K562 (cell line): Measurements from ENCODE around the gene CCDC13. TPM values are rescaled to one million over a fixed set of nuclear protein-coding genes. Genes with fewer than 3 reads are reported as not detected.

Source experiments
- ATAC-seq: fragments of 200-7000 bp; cut with Tn5 transposase; 3 replicates; pipeline ENCODE4 v1.9.1; 2020; ENCODE audit warnings: moderate library complexity
- BruUV-seq: library from RNA; stranded (reverse); fragments of 400-500 nt; replicated peaks from 2 replicates; lab custom pipeline; 2021; lab: Mats Ljungman, UMichigan
- CTCF ChIA-PET: fragments of 300-600 bp; formaldehyde crosslinking; extraction: SDS; loops from one replicate; lab custom pipeline; 2021; ENCODE audit warnings: low intra/inter-chr PET ratio; lab: Yijun Ruan, JAX
- POLR2A ChIA-PET: fragments of 300-600, 350-650 bp; sonication (Branson Sonifier 250); formaldehyde crosslinking; extraction: SDS; loops from one replicate; lab custom pipeline; 2021; ENCODE audit warnings: antibody characterized with exemption, inconsistent platforms; lab: Yijun Ruan, JAX
- DNase-seq, 4 experiments: peaks; one replicate each; pipeline versions ENCODE4 v3.0.0 to v3.0.0-alpha.2; 2011 to 2018; ENCODE audit warnings: low spot score in 3 of 4, mixed read lengths in 3 of 4; ENCODE audit errors: extremely low read depth in 1 of 4
- FAIRE-seq: peaks from 2 replicates; lab custom pipeline; 2011; peaks lifted over from hg19 to GRCh38; lab: Jason Lieb, UNC
- H2AFZ ChIP-seq: 2 replicates; pipeline ENCODE4 v1.6.0; 2011; ENCODE audit warnings: low read depth, low read length, control low read depth, inconsistent platforms
- H3K27ac ChIP-seq: fragments of 200-600 bp; 3 replicates; pipeline ENCODE4 v1.8.0; 2011; ENCODE audit warnings: low read depth, mild to moderate bottlenecking, control low read depth, inconsistent platforms, low read length, moderate library complexity, mixed read lengths; ENCODE audit errors: extremely low read depth
- H3K27me3 ChIP-seq, 2 experiments: fragments of 300-600 bp in 1 of 2; 2 replicates in 1 of 2; 3 replicates in 1 of 2; pipeline versions ENCODE4 v1.6.0 to v1.8.0; 2011; ENCODE audit warnings: inconsistent platforms in 2 of 2, low read length in 2 of 2, mild to moderate bottlenecking in 1 of 2, mixed read lengths in 1 of 2, moderate library complexity in 1 of 2; ENCODE audit not compliant: control insufficient read depth in 2 of 2, insufficient read depth in 2 of 2
- H3K36me3 ChIP-seq: fragments of 300-600 bp; 3 replicates; pipeline ENCODE4 v1.8.0; 2011; ENCODE audit warnings: mild to moderate bottlenecking, low read length, inconsistent platforms; ENCODE audit not compliant: control insufficient read depth, insufficient read depth
- H3K4me1 ChIP-seq, 2 experiments: fragments of 200-600 bp in 1 of 2; replicated peaks in 1 of 2; 2 replicates in 1 of 2; 3 replicates in 1 of 2; pipeline versions ENCODE4 v1.5.1 to v1.8.0; 2011; ENCODE audit warnings: inconsistent platforms in 2 of 2, low read length in 2 of 2, mild to moderate bottlenecking in 1 of 2, mixed read lengths in 1 of 2, moderate library complexity in 1 of 2; ENCODE audit not compliant: control insufficient read depth in 2 of 2, insufficient read depth in 2 of 2
- H3K4me2 ChIP-seq: 2 replicates; pipeline ENCODE4 v1.6.1; 2011; ENCODE audit warnings: low read length, control low read depth, inconsistent platforms, mixed read lengths; ENCODE audit not compliant: insufficient read depth
- H3K4me3 ChIP-seq: fragments of 200-600 bp; sonication (generic), shearing (Covaris generic); 2 replicates; pipeline ENCODE4 v1.5.1; 2016; ENCODE audit warnings: control low read depth, inconsistent platforms
- H3K79me2 ChIP-seq: fragments of 200-600 bp; 3 replicates; pipeline ENCODE4 v1.8.0; 2011; ENCODE audit warnings: low read length, inconsistent platforms; ENCODE audit not compliant: control insufficient read depth, insufficient read depth
- H3K9ac ChIP-seq, 2 experiments: 2 replicates each; pipeline versions ENCODE4 v1.6.0 to v1.6.1; 2011; ENCODE audit warnings: low read depth in 2 of 2, low read length in 2 of 2, control low read depth in 1 of 2, inconsistent platforms in 1 of 2, mild to moderate bottlenecking in 1 of 2, mixed read lengths in 1 of 2; ENCODE audit not compliant: insufficient read depth in 1 of 2
- H3K9me1 ChIP-seq: one replicate; pipeline ENCODE4 v1.6.0; 2011; ENCODE audit warnings: inconsistent platforms, mild to moderate bottlenecking, low read length, moderate library complexity; ENCODE audit not compliant: control insufficient read depth, insufficient read depth
- H3K9me3 ChIP-seq: replicated peaks from 2 replicates; pipeline ENCODE4 v1.5.1; 2011; ENCODE audit warnings: low read depth, low read length, inconsistent platforms; ENCODE audit not compliant: control insufficient read depth, insufficient read depth
- H4K20me1 ChIP-seq: replicated peaks from 2 replicates; pipeline ENCODE4 v1.6.1; 2011; ENCODE audit warnings: low read length, inconsistent platforms, mixed read lengths; ENCODE audit not compliant: control insufficient read depth, insufficient read depth
- AFF1 ChIP-seq, 2 experiments: fragments of 450-650 bp; IDR thresholded peaks; 2 replicates each; pipeline ENCODE4 v1.6.1; 2018; ENCODE audit warnings: mild to moderate bottlenecking in 2 of 2, low read depth in 1 of 2; ENCODE audit not compliant: partially characterized antibody in 2 of 2
- BHLHE40 ChIP-seq: IDR thresholded peaks from 2 replicates; pipeline ENCODE4 v1.6.1; 2011; ENCODE audit warnings: low read length, improper control_type of control experiment
- STAT5B ChIP-seq: fragments of 250-450 bp; sonication (Bioruptor Pico); IDR thresholded peaks from 2 replicates; pipeline ENCODE4 v1.8.0; 2021; ENCODE audit warnings: mild to moderate bottlenecking, inconsistent platforms
- TCF7L2 ChIP-seq: fragments of 150-350 bp; IDR thresholded peaks from 2 replicates; pipeline ENCODE4 v1.6.1; 2016; ENCODE audit warnings: low read depth, mild to moderate bottlenecking, low read length, moderate library complexity
- ZBTB43 ChIP-seq: sonication (generic); formaldehyde crosslinking; IDR thresholded peaks from 2 replicates; pipeline ENCODE4 v1.8.0; 2023; ENCODE audit warnings: mild to moderate bottlenecking, missing genetic modification reagents
- ZNF318 ChIP-seq, 2 experiments: fragments of 450-650 bp; IDR thresholded peaks; 2 replicates each; pipeline ENCODE4 v1.6.1; 2016; ENCODE audit warnings: mild to moderate bottlenecking in 2 of 2, borderline replicate concordance in 1 of 2, low read depth in 1 of 2, moderate library complexity in 1 of 2
- ZNF584 ChIP-seq: fragments of 200-800 bp; sonication (Bioruptor generic); IDR thresholded peaks from 2 replicates; pipeline ENCODE4 v1.6.1; 2016; ENCODE audit warnings: low read depth, mild to moderate bottlenecking, missing genetic modification characterization, missing compliant biosample characterization
- WGBS: fragments of 100-300 bp; shearing (Covaris generic); methylation state at CpG from one replicate; pipeline ENCODE4 v1.1.6; 2016; ENCODE audit warnings: low coverage, mixed read lengths; ENCODE audit not compliant: insufficient coverage; ENCODE audit errors: missing lambda C conversion rate; 5-methylcytosine and 5-hydroxymethylcytosine counted together
- in situ Hi-C: fragments of 300-500 bp; cut with MboI; formaldehyde crosslinking; loops from 4 replicates; pipeline ENCODE4 v1.15.0; 2018; ENCODE audit warnings: inconsistent platforms, mixed read lengths
- intact Hi-C: fragments of 100-400 bp; cut with micrococcal nuclease; formaldehyde crosslinking; loops from 2 replicates; pipeline ENCODE4 v1.14.2; 2022
- polyA plus RNA-seq, 8 experiments: library from polyadenylated mRNA; depleted of rRNA in 4 of 8; stranded (reverse) in 5 of 8; unstranded in 3 of 8; fragments of >200 nt; fragmentation: Nextera tagmentation in 2 of 8; fragmentation: Illumina TruSeq in 1 of 8; extraction: Ambion mirVana in 2 of 8; extraction: Trizol in 1 of 8; gene quantifications; 2 replicates each; pipeline versions ENCODE4 v1.2.1 to v1.2.3, GENCODE V29; 2011 to 2014; ENCODE audit warnings: inconsistent platforms in 1 of 8, missing spikeins in 1 of 8
- total RNA-seq, 7 experiments: library from RNA; depleted of rRNA in 6 of 7; stranded (reverse); fragments of >200 nt in 6 of 7; fragmentation: Illumina TruSeq in 2 of 7; extraction: Trizol in 2 of 7; gene quantifications; 2 replicates each; pipeline versions ENCODE4 v1.2.1 to v1.2.3, GENCODE V29; 2011 to 2021; ENCODE audit warnings: low replicate concordance in 1 of 7

CCDC13 gene
- total and polyA plus RNA-seq, 9 of the 15 experiments (the other 6 are each of a cell fraction or from before 2014, with no cell fraction given), result 0.20 to 0.70 (median 0.48) TPM; not detected in 2

GRCh38 chr3:42725454-42725853, 47.6 kb downstream of the CCDC13 start:
- H3K9ac ChIP-seq, result no peak overlapping the region
- H3K4me1 ChIP-seq, result no peaks in the 10 kb centered on the region
- no peak overlapping the region for H3K4me2 ChIP-seq
- H3K9me1 ChIP-seq, result no peaks in the 10 kb centered on the region
- ChIA-PET CTCF (no interaction called here), POLR2A (no interaction called here)
- ATAC-seq (no peak), DNase-seq (no peak), FAIRE-seq (no peak)
- H3K79me2 ChIP-seq, result no peaks in the 10 kb centered on the region
- TF ChIP-seq AFF1 (IDR thresholded peaks at IDR 0.05; ENCODE audit: low read depth in 1 of 2, partially characterized antibody in 2 of 2) (no peak), ZNF584 (CRISPR knock-in tag) (no peak), BHLHE40 (no peak), STAT5B (no peak), ZBTB43 (CRISPR knock-in tag) (no peak), ZNF318 (IDR thresholded peaks at IDR 0.05; ENCODE audit: borderline replicate concordance in 1 of 2, low read depth in 1 of 2) (no peak), TCF7L2 (no peak)
- no peaks in the 10 kb centered on the region for H4K20me1 ChIP-seq
- in situ Hi-C loops (no loop called here), intact Hi-C loops (no loop called here)
- no peak overlapping the region for H2AFZ ChIP-seq
- H3K4me3 ChIP-seq, result no peak overlapping the region
- H3K27ac ChIP-seq, result no peak overlapping the region
- no TSS peak for BruUV-seq
- 0 out of 2 replicates have a peak, but pooled peaks cover 2% of the 10 kb centered on the region for H3K9me3 ChIP-seq
- 3% methylated on average over 2 of the region's 2 CpGs for WGBS
- H3K27me3 ChIP-seq, result peaks cover 13 to 18% of the 10 kb centered on the region in 2 experiments; a peak in 3 of 5 replicates
- no peaks in the 10 kb centered on the region for H3K36me3 ChIP-seq
